HG03159 (cell line): Measurements from ENCODE around the gene KAT8.
A peak's percentile ranks its signal among the peaks of the same experiment; 100 is the strongest.

Experiments
- ATAC-seq: cut with Tn5 transposase; IDR thresholded peaks from one replicate; pipeline ENCODE4 v1.9.1; 2021; ENCODE audit warnings: mild to moderate bottlenecking, moderate library complexity; ENCODE audit not compliant: unreplicated experiment

Gene KAT8

GRCh38 chr16:31106509-31107464 lies 10.7 kb upstream of the KAT8 start:
- ATAC-seq, result no peak

DNA sequence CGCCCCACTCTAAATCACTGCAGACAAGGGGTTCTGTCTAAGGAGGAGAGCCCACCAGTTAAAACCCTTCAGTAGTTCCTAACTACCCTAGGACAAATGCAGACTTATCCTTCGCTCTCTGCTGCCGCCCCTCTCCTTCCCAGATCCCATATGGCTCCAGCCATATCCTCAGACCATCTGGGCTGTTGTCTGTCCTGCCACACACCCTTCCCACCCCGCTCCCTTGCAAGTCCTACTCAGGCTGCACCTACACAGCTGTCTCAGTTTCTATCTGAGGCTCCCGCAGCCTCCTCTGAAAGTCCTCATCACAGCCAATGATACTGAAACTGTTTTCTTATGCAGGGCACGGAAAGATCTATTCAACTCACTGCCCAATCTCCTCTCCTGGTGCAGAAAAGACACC lies 10.0 kb upstream of the KAT8 start:
- peak; percentile 43 for ATAC-seq

GRCh38 chr16:31108035-31108793 lies 9.2 kb upstream of the KAT8 start, which contains the start of gene BCKDK:
TSS of gene BCKDK (plus strand) at chr16:31108386. CDS start at chr16:31109224, 838 bp downstream.
- peak; percentile 66 for ATAC-seq

DNA sequence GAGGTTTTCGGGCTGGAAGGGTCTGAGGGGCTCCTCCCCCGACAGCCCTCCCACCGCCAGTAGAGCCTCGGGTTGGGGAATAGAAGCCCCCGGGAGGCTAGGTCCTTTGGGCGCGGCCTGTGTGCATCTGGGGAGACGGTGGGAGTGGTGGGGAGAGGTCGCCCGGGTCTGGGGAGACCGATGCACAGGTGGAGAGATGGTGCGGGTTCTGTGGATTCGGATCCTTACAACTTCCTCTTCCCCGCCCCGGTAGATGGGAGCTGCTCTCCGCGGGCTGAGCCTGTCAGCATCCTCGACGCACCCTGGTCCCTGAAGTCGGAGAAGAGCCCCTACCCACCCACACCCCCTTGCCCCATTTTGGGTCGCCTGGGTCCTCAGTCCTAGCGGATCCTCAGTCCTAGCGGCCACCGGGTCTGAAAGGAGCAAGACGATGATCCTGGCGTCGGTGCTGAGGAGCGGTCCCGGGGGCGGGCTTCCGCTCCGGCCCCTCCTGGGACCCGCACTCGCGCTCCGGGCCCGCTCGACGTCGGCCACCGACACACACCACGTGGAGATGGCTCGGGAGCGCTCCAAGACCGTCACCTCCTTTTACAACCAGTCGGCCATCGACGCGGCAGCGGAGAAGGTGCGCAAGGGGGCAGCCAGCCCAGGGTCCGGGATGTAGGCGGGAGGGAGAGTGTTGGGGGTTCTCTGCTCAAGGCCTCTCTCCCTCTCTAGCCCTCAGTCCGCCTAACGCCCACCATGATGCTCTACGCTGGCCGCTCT lies 8.5 kb upstream of the KAT8 start:
- no peak for ATAC-seq

GRCh38 chr16:31109622-31110021 lies 7.8 kb upstream of the KAT8 start:
- ATAC-seq, result no peak

DNA sequence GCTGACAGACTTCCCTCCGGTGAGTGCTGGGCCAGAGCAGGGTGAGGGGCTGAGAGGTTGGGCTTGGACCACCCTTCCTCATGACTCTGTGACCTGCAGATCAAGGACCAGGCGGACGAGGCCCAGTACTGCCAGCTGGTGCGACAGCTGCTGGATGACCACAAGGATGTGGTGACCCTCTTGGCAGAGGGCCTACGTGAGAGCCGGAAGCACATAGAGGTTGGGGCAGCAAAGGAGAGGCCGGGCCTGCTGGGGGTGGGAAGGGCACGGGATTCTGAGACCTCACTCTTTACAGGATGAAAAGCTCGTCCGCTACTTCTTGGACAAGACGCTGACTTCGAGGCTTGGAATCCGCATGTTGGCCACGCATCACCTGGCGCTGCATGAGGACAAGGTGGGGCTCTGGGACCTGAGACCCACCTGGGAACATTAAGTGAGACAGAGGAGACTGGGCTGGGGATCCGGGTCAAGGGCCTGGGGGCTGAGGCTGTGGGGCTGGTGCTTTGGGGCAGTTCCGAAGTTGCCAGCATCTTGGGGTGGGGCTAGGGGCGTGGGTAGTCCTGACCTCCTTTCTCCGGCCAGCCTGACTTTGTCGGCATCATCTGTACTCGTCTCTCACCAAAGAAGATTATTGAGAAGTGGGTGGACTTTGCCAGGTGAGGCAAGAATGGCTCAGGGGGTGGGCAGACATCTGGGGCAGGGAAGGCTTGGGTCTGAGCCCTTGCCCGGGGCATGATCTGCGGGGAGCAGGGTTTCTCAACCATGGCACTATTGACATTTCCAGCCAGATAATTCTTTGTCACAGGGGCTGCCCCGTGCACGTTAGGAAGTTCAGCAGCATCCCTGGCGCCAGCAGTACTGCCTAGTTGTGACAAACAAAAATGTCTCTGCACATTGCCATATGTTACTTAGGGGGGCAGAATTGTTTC lies 7.1 kb upstream of the KAT8 start:
- no peak for ATAC-seq

DNA sequence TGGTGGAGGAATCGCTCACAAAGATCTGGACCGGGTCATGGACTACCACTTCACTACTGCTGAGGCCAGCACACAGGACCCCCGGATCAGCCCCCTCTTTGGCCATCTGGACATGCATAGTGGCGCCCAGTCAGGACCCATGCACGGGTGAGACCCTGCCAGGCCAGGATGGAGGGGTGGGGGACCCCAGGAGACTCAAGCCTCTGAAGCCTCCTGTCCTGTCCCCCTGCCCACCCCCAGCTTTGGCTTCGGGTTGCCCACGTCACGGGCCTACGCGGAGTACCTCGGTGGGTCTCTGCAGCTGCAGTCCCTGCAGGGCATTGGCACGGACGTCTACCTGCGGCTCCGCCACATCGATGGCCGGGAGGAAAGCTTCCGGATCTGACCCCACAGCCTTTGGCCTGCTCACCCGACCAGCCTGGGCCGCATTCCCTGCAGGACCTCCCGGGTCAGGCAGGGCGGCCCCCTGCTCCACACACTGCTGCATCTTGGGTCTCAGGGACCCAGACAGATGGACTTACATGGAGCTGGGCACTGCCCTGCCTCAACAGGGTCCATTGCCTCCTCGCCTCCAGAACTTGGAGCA lies 5.5 kb upstream of the KAT8 start:
- no peak for ATAC-seq

GRCh38 chr16:31112711-31113110 lies 4.8 kb upstream of the KAT8 start:
- no peak for ATAC-seq

DNA sequence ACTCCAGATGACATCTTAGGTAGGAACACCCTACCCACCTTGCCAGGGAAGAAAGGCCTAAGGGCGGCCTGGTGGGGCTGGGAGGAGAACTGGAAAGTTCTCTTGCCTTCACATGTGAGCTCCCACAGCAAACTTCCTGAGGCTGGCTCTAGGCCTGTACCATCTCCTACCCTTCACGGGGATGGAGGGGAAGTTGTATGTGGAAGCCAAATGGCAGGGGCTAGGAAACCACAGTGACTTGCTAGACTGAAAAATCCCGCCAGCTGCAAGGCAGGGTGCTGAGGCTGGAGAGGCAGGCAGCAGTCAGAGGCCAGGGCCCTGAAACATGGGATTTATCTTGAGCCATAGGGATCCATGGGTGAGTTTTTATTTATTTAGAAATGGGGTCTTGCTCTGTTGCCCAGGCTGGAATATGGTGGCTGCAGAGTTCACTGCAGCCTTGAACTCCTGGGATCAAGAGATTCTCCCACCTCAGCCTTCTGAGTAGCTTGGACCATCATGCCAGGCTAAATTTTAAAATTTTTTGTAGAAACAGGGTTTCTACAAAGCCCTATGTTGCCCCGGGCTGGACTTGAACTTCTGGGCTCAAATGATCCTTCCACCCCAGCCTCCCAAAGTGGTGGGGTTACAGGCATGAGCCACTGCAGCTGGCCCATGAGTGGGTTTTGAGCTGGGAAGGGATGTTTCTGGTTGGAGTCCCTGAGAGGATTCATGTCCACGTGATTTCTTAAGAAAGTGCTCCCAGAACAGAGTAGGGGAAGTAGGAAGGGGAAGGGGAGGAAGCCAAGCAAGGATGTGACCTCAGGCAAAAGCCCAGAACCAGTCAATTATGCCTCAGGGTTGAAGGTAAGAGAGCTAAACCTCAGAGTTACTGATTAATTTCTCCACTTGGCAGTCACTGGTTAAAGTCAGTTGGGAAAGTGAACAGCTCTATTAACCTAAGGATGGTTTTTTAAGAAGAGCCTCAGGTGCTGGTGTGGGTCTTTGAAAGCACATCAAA lies 4.0 kb upstream of the KAT8 start:
- ATAC-seq, result no peak

DNA sequence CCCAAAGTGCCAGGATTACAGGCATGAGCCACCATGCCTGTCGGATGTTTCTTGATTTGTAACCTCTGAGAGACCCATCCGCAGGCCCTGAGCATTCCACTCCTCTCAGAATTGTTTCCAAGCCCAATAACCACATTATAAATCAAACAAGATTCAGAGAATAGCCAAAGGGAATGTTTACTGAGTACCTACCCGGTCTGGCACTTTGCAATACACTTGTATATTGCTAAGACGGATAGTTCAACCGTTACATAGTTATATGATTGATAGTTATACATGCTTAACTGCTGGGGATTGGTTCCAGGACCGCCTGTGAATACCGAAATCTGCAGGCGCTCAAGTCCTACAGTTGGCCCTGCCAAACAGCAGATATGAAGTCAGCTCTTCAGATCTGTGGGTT lies 3.0 kb upstream of the KAT8 start:
- no peak for ATAC-seq

- ATAC-seq, result no peak
Observed at GRCh38 chr16:31118223-31119155, 1.0 kb downstream of the KAT8 start.

GRCh38 chr16:31120129-31120528 lies 2.7 kb downstream of the KAT8 start:
- ATAC-seq, result no peak

DNA sequence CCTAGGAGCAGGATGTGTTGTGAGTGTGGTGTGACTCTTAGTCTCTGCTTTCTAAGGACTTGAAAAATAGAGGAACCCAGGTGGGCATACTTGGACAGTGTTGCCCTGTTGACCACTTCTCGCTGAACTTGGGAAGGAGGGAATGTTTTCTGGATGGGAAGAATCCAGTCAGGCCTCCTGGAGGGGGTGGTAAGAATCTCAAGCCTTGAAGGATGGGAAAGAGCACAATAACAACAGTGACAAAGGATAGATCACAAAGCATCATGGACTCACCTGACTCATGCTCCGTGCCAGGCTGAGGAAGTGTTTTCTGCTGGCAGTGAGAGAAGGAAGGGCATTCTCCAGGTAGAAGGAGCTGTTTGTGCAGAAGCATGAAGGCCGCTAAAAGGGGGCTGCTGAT lies 8.4 kb downstream of the KAT8 start:
- no peak for ATAC-seq

DNA sequence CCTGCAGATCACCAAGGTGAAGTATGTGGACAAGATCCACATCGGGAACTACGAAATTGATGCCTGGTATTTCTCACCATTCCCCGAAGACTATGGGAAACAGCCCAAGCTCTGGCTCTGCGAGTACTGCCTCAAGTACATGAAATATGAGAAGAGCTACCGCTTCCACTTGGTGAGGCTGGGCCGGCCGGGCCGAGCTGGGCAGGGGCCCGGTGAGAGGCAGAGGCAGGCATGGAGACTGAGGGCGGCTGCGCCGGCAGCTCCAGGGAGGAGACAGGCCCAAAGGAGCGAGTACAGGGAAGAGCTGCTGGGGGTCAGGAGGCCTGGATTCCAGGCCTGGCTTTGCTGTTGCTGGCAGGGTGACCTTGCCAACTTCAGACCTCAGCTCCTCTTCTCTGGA lies 9.7 kb downstream of the KAT8 start:
- no peak for ATAC-seq

GRCh38 chr16:31128711-31129567 lies 11.5 kb downstream of the KAT8 start:
- ATAC-seq, result no peak

DNA sequence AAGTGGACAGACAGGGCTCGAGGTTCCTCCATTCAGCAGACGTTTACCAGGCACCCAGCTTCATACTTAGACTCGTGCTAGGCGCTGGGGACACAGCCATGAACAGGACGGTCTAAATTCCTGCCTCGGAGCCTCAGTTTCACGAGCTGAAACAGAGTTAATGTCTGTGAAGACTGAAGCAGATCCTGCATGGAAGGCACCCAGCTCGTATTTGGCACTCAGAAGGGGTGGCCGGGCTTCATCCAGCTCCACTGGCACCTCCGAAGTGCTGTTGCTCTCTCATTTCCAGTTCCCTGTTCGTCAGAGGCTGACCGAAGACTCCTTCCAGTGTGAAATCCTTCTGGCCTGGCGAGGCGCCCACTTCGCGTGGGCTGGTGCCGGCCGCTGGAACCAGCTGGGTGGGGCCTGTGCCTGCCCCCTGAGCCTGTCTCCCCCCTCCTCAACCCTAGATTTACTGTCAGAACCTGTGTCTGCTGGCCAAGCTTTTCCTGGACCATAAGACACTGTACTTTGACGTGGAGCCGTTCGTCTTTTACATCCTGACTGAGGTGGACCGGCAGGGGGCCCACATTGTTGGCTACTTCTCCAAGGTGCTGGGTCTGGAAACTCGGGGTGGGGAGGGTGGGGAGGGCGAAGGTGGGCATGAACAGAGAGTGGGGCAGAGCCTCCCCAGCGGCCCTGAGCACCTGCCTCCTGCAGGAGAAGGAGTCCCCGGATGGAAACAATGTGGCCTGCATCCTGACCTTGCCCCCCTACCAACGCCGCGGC lies 12.3 kb downstream of the KAT8 start:
- no peak for ATAC-seq
